Choroid plexus epithelial cell (primary cell): Measurements from ENCODE around the gene UNKL.
A peak's percentile ranks its signal among the peaks of the same experiment; 100 is the strongest.

ENCODE experiments used
- DNase-seq: peaks from one replicate; pipeline ENCODE4 v3.0.0-alpha.2; 2010; ENCODE audit warnings: low read depth
- H3K4me3 ChIP-seq: 2 replicates; pipeline ENCODE4 v1.5.1; 2011; ENCODE audit warnings: low read depth, mild to moderate bottlenecking, control low read depth, low read length, moderate library complexity
- TF ChIP-seq, protein P1 (sequence below): conservative IDR thresholded peaks from 2 replicates; pipeline ENCODE4 v1.5.1; 2011; ENCODE audit warnings: low read depth, mild to moderate bottlenecking, control low read depth, inconsistent platforms, low read length, moderate library complexity

Gene UNKL

DNA sequence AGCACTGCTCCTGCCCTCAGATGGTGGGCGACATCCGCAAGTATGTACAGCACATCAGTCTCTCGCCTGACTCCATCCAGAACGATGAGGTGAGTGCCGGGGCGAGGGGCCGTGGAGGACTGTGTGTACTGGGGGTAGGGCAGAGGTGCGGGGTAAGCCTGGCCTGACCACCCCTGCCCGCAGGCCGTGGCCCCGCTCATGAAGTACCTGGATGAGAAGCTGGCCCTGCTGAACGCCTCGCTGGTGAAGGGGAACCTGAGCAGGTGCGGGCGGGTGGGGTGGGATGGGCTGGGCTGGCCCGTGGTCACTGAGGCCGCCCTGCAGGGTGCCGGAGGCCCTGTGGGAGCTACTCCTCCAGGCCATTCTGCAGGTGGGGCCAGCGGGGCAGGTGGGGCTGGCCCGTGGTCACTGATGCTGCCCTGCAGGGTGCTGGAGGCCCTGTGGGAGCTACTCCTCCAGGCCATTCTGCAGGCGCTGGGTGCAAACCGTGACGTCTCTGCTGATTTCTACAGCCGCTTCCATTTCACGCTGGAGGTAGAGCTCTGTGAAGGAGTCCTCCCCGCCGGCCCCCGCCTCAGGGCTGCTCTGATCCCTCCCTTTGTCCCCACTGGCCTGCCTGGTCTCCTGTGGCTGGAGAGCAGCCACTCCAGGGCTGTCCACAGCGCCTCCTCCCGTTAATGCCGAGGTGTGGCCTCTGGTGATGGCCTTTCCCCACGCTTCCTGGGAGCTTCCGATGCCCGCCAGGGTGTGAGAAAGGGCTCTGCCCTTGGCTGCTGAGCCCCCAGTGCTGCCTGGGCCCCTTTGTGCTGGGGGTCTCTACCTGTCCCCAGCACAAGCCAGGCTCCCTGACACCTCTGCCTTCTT is 67.8 kb downstream of the UNKL start:
- no peak for DNase-seq
- H3K4me3 ChIP-seq: no peak overlapping the region

DNA sequence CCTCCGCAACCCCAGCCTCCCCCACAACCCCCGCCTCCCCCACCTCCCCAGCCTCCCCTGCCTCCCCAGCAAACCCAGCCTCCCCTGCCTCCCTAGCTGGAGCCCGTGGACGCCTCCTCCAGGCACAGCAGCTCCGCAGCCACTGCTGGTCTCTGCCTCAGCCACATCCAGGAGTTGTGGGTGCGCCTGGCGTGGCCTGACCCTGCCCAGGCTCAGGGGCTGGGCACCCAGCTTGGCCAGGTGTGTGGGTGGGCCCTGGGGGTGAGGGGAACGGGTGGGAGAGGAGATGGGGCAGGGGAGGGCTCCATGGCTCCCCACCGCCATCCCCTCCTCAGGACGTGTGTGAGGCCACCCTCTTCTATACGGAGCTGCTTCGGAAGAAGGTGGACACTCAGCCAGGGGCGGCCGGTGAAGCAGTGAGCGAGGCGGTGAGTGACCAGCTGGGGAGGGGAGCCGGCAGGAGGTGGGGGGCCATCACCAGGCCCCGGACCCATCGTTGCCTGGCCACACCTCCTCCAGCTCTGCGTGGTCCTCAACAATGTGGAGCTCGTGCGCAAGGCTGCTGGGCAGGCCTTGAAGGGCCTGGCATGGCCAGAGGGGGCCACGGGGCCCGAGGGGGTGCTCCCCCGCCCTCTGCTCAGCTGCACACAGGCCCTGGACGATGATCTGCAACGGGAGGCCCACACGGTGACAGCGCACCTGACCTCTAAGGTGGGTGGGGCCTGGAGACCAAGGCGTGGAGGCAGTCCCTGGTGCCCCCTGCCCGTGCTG is 68.7 kb downstream of the UNKL start:
- TF ChIP-seq, protein P1, sequence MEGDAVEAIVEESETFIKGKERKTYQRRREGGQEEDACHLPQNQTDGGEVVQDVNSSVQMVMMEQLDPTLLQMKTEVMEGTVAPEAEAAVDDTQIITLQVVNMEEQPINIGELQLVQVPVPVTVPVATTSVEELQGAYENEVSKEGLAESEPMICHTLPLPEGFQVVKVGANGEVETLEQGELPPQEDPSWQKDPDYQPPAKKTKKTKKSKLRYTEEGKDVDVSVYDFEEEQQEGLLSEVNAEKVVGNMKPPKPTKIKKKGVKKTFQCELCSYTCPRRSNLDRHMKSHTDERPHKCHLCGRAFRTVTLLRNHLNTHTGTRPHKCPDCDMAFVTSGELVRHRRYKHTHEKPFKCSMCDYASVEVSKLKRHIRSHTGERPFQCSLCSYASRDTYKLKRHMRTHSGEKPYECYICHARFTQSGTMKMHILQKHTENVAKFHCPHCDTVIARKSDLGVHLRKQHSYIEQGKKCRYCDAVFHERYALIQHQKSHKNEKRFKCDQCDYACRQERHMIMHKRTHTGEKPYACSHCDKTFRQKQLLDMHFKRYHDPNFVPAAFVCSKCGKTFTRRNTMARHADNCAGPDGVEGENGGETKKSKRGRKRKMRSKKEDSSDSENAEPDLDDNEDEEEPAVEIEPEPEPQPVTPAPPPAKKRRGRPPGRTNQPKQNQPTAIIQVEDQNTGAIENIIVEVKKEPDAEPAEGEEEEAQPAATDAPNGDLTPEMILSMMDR: no peak
- no peak for DNase-seq
- H3K4me3 ChIP-seq: no peak overlapping the region

More for the DNA sequence above, 67.8 kb downstream of the UNKL start:
- TF ChIP-seq, protein P1: peak; percentile 31

DNA sequence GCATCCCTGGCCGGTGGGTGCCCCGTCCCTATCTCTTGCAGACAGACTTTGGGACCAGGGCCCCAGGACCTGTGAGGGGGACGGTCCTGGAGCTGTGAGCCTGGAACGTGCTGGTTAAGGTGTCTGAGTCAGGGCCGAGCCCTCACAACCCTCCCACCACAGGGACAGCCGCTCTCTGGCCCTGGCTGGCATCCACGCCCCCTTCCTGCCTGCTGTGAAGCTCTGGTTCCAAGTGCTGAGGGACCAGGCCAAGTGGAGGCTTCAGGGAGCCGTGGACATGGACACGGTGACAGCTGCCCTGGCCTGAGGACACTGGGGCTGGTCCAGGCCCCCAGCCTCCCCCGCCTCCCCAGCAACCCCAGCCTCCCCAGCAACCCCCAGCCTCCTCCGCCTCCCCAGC is 69.4 kb downstream of the UNKL start:
- H3K4me3 ChIP-seq: no peak overlapping the region
- no peak for DNase-seq
- TF ChIP-seq, protein P1: no peak

DNA sequence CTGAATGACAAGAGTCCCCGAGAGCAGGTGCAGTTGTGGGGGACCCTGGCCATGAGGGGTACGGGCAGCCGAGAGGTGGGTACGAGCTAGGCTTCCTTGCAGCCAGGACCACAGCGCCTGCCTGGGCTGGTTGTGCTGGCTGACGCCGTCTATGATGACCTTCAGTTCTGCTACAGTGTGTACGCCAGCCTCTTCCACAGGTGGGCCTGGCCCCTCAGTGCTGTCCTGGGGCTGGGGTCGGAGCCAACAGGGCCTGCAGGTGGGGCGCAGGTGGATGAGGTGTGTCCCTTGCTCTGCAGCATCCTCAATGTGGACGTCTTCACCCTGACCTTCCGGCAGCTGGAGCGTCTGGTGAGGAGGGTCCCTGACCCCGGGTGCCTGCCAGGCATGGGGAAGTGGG is 70.0 kb downstream of the UNKL start:
- TF ChIP-seq, protein P1: no peak
- DNase-seq: no peak
- H3K4me3 ChIP-seq: no peak overlapping the region

DNA sequence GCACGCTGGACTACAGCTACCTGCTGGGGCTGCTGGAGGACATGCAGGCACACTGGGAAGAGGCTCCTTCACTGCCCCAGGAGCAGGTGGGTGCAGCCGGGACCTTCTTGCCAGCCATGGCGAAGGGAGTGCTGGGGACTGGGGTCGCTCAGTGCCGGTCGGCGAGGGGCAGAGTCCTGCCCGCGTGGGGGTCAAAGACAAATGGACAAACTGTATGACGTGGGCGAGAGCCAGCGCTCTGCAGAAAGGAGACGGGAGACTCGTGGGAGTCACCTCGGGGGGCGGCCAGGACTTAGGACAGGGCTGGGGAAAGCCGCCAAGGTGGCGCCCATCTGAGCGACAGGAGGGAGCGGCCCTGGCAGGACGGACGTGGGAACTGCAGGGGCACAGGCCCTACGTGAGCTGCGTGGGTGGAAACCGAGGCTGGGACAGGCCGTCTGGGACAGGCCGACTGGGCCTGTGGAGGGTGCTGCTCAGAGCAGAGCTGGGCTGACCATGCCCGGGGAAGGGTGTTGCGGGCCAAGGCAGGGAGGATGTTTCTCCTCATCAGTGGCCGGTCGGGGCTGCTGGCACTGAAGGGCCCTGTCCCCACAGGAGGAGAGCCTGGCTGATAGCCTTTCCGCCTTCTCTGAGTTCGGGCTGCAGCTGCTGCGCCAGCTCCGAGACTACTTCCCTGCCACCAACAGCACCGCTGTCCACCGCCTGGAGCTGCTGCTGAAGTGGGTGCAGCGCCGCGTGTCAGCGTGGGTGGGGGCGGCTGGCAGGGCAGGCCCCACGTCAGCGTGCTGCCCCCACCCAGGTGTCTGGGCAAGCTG is 70.9 kb downstream of the UNKL start:
- TF ChIP-seq, protein P1: no peak
- no peak for DNase-seq
- H3K4me3 ChIP-seq: no peak overlapping the region

DNA sequence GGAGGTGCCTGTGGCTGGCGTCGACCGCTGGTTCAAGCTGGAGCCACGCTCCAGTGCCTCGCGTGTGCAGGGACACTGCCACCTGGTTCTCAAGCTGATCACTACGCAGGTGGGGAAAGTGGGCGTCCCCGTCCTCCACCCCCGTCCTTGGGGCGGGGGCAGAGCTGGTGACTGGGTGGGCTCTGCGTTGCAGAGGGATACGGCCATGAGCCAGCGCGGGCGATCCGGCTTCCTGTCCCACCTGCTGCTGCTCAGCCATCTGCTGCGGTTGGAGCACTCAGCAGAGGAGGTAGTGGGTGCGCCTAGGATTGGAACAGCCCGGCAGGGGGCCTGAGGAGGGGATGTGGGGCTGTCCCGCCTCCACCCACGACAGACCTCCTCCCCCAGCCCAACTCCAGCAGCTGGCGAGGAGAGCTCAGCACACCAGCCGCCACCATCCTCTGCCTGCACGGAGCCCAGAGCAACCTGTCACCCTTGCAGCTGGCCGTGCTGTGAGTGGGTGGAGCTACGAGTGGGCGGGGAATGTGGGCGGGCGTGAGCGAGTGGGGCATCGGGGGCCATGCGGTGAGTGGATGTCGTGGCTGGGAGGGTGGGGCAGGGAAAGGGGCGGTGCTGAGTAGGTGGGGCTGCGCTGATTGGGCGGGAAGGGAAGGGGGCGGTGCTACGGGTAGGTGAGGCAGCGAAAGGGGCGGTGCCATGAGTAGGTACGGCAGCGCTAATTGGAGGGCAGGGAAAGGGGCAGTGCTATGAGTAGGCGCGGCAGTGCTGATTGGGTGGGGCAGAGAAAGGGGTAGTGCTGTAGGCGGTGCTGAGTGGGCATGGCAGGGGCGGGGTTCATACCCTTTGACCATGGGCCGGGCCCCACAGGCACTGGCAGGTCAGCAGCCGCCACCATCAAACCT is 71.7 kb downstream of the UNKL start:
- no peak overlapping the region for H3K4me3 ChIP-seq
- TF ChIP-seq, protein P1: no peak
- DNase-seq: peak; percentile 90
